HG03469 (cell line): ENCODE data around the gene KCNIP4.

Experiments used
- ATAC-seq: cut with Tn5 transposase; IDR thresholded peaks from one replicate; pipeline ENCODE4 v1.9.1; 2021; ENCODE audit warnings: mild to moderate bottlenecking, moderate library complexity, moderate number of reproducible peaks; ENCODE audit not compliant: unreplicated experiment

KCNIP4 gene

DNA sequence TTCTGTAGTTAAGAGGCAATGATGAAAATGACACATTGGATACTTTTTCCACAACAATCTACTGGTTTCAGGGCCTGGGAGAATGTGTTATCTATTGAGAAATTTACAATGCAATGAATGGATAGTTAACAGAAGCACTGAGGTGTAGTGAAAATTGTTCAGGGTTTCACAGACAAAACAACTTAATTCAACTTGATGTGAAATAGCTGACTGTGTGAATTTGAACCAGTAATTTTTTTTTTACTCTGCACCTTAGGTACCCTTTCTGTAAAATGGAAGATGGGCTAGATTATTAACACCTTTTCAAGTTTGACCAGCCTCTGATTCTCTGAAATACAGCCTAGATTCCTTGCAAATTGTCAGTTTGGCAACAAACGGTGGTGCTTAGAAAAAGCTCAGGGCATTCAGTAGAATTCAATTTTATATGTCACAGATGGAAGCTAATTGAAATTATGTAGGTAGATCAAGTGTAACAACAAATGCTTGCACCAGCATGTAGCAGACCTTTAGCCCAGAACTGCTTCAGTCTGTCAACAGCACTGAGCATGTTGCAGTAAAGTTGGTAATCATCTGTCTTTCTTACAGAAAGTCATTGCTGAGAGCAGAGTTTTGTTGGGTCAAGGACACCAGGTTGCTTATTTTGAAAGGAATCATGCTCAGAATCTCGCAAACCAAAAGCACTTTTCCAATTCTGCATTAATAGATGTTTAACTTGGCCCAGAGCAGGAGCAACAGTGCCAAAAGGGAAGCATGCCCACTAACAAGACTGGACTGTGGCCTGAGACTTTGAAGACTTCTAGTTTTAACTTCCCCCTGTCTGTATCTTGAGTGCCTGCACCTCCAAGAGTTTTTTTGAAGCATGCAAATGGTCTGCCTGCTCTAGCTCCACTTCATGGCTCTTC lies 721.7 kb downstream of the KCNIP4 start:
- ATAC-seq: no peak

- ATAC-seq: no peak
Observed at GRCh38 chr4:21211846-21212245, 736.7 kb downstream of the KCNIP4 start.

GRCh38 chr4:21209860-21210259 lies 738.7 kb downstream of the KCNIP4 start:
- no peak for ATAC-seq

- ATAC-seq: no peak
Observed at GRCh38 chr4:21205821-21206531, 742.6 kb downstream of the KCNIP4 start.

DNA sequence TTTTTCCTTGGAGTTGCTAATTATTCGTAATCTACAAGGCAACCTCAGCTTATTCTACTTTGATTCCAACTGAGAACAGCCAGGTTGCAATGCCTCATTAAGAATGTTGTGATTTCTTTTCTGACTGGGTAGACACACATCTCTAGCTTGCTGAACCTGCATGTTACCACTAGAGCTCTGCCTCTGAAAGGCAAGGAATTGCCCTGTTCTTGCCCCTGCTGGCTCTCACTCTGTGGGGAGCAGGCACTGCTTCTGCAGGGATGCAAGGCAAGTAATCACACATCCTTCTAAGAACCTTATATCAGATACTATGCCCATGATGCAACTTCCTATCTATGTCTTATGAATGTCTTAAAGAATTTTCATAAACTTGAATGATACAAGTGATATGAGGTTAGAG lies 745.2 kb downstream of the KCNIP4 start:
- ATAC-seq: no peak

DNA sequence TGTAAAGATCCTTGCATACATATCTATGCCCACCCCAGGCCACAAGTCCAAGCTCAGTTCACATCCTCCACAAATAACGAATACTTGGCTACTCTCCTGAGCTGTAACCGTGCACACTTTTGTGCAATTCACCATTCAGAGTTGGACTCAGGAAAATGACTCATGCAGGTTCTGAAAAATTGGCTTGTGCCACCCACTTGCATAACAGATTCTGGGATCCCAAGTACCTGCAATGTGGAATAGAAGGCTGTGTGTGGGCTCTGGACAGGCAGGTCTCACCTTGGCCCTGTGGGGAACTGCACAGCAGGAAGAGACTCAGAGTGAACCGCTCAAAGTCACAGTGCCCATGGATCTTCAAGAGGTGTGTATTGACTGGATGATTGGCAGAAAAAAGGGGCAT lies 745.6 kb downstream of the KCNIP4 start:
- ATAC-seq: no peak

DNA sequence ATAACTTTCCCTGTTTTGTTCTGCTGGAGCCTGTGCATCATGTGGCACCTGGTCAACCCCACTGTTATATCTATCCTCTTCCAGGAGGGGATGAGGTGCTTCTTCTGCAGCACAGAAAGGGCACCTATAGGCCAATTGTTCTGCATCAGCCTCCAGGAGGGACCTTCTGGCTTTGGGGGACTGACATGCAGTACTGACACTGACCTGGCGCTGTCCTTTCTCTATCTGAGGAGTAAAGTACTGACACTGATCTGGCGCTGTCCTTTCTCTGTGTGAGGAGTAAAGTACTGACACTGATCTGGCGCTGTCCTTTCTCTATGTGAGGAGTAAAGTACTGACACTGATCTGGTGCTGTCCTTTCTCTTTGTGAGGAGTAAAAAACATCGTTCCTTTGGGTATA lies 749.9 kb downstream of the KCNIP4 start:
- ATAC-seq: no peak

DNA sequence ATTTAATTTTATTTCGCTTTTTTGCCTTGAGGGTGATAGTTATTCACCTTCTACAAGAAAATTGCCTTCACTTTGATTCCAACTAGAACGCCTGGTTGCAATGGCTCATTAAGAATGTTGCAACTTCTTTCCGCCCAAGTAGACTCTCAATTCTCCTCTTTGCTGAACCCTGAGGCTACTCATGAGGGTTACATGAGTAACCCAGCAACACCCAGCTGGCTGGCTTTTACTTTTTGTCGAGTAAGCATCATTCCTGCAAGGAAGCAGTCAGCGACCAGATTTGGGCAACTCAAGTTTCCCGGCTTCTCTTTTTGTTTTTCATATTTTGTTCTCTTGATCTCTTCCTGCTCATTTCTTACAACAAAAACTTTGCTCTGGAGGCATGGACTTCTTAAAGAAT lies 752.9 kb downstream of the KCNIP4 start:
- no peak for ATAC-seq

GRCh38 chr4:21192367-21192766 lies 756.2 kb downstream of the KCNIP4 start:
- no peak for ATAC-seq

DNA sequence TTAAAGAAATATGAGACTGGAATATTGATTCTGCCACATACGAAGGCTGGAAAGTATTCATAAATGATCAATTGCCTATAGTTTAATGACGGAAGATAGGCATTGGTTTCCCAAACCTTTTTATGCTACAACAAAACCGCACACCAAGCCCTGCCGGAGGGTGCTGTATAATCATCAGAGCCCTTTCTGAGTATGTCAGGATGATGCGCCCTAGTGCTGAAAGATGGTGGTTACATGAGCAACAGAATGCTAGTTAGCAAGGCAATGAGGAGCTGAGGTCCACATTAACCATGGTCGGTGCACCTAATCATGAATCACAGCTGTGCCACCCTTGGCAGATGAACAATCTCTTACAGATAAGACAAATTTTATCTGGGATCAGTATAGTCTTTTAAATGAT lies 757.3 kb downstream of the KCNIP4 start:
- ATAC-seq: no peak

DNA sequence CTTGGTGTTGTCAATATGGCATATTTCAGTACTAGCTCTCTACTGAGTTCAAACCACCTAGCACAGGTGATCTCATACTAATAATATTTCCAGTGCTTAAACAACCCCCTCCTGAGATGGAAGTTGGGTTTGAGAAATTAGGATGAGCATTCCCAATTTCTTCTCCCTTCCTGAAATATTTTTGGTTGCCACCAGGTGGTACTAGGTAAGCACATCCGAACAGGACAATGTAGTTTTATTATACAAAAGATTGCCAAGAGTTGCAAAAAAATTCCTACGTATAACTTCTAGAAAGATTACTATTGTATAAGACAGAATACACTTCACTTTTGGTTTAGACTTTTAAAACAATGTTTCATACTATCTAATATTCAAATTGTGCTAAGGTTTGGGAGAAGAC lies 763.8 kb downstream of the KCNIP4 start:
- no peak for ATAC-seq

DNA sequence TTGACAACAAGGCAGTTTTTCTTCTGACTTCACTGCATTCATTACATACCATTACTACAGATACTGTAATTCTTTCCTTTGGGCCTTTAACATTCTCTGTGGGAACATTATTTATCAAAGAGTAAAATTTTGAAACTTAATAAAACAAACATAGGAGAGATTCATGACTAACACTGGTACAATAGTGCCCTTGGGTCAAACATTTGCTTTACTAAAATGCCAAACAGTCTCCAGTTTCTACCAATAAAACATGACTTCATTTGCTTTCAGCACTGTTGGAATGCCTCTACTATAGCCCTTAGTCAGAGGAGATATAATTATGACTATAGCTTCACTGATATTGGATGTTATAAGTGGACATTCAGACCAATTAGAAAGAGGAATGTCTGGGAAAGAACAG lies 766.9 kb downstream of the KCNIP4 start:
- ATAC-seq: no peak

- ATAC-seq: no peak
Observed at GRCh38 chr4:21177871-21178270, 770.7 kb downstream of the KCNIP4 start.

- no peak for ATAC-seq
Observed at GRCh38 chr4:21177092-21177491, 771.5 kb downstream of the KCNIP4 start.

DNA sequence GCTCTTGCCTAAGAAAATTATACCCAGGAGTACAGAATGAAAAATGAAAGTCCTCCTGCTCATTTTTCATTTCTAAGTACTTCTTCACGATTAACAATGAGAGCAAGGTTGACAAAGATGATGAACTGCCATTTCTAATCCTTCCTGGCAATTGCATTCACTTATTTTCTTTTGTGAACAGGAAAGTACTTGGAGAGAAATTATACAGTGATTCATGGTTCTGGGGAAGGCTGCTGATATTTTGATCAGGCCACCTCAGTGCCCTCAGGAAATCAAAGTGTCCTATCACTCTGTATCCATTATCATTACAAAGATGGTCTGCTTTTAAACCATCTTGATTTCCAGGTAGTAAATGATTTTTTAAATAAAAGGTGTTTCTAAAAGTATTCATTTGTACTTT lies 780.9 kb downstream of the KCNIP4 start:
- no peak for ATAC-seq

- no peak for ATAC-seq
Observed at GRCh38 chr4:21155367-21155766, 793.2 kb downstream of the KCNIP4 start.

DNA sequence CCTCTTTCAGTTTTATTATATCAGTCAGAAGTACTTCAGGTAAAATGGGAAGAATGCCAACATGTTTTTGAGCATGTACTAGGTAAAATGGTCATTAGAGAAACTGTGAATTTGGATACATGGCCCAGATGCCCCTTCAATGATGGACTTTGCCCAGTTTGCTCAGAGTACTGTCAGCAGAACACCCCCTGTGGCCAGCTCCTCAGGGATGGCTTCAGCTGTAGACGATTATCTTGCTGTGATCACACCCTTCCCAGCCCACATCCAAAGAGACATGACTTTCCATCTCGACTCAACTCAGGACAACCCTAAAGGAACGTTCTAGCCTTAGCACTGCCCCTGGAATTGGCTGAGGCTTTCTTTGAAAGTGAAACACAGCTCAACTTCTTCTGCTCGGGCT lies 809.2 kb downstream of the KCNIP4 start:
- no peak for ATAC-seq

DNA sequence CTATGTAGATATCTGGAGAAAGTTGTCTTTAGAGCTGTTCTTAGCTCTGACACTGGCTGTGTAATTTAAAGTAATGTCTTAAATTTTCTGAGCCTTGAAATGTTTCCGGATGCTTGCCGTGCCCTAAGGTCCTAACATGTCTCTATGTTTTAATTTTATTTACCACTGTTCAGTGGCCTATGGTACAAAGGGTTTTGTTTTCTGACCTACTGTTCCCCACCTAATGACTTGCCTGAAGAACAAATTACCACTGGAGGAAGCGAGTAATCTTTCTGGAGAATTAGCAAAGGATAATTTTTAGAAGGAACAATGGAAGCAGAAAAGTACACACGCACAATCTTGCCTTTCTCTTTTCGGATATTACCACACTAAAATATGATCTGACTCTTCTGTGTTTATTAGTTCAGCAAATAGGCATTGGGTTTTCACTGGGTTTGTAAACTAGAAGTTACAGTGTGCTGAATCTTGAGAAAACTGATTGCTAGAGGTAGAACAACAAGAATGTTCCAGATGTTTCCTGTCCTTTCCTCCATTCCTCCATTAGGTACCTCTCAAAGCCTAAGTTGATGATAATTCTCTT lies 812.4 kb downstream of the KCNIP4 start:
- no peak for ATAC-seq

DNA sequence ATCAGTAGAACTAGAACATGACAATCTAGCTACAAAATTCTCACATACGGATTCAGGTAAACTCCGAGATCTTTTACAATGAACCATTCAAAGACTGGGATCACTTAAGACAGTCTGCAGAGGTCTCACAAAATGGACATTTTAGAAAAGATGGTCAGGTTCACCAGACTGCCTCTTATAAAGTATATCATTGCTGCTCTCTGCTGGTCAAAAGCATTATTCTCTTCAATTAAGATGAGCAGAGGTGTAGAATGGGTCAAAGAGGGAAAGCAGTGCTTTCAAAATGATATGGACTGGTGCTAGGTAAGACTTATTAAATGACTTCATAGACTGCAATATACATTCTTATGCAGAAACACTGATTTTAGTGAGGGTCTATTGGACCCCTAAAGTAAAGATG lies 813.6 kb downstream of the KCNIP4 start:
- ATAC-seq: no peak

GRCh38 chr4:21130606-21131005 lies 818.0 kb downstream of the KCNIP4 start:
- ATAC-seq: no peak

GRCh38 chr4:21126014-21126512 lies 822.5 kb downstream of the KCNIP4 start:
- no peak for ATAC-seq

DNA sequence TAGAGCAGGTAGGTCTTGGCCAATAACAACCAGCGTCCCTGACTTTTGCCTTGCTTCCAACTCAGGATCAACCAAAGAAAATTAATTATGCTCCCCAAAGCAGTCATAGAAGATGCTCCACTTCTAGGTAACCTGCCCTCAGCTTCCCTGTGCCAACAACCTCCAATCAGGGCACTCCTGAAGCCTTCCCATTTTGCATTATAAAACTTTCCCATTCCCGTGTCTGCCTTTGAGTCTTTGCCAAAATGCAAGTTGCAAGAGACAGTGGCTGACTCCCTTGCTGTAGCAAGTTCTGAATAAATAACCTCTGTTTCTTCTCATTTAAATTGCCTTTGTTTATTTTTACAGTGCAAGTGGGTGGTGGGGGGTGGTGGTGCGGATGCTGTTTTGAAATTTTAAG lies 830.3 kb downstream of the KCNIP4 start:
- no peak for ATAC-seq
